ENCODE measurements around the gene PRICKLE2. TPM values are rescaled to one million over a fixed set of nuclear protein-coding genes. Genes with fewer than 3 reads are reported as not detected.

The PRICKLE2 gene
- total RNA-seq, 1 experiment from 2014 or later, result 3.2 TPM

- H3K27me3 ChIP-seq (ENCODE audit: insufficient read depth, low read length), result no peaks in the 10 kb centered on the region
- H2BK15ac ChIP-seq (ENCODE audit: low read depth, low read length), result no peak overlapping the region
- H4K20me1 ChIP-seq (ENCODE audit: control insufficient read depth, insufficient read depth, insufficient read length), result no peaks in the 10 kb centered on the region
- no peak overlapping the region for H2AFZ ChIP-seq (ENCODE audit: low read length)
- Mint-ChIP-seq H3K4me1 (peaks cover 11 to 14% of the 10 kb centered on the region in 2 experiments), H3K27me3 (ENCODE audit: low read depth) (no peaks in the 10 kb centered on the region), H3K9me3 (no peaks in the 10 kb centered on the region), H3K27ac (no peak overlapping the region; a peak in 1 of 7 replicates), H3K36me3 (ENCODE audit: insufficient read depth in 1 of 3, low read depth in 3 of 3) (peaks cover 5 to 8% (median 6%) of the 10 kb centered on the region in 3 experiments), H3K4me3 (no peak overlapping the region)
- H3K27ac ChIP-seq (ENCODE audit: insufficient read length, low read depth, low read length), result no peak overlapping the region
- H3K56ac ChIP-seq (ENCODE audit: insufficient read length, low read depth, low read length), result no peak overlapping the region
- H4K5ac ChIP-seq (ENCODE audit: insufficient read length, low read depth, low read length), result no peak overlapping the region
- no peak overlapping the region for H2BK20ac ChIP-seq (ENCODE audit: low read depth, low read length, poor library complexity, severe bottlenecking)
- no peaks in the 10 kb centered on the region for H3K79me1 ChIP-seq (ENCODE audit: insufficient read depth, low read depth, low read length, poor library complexity, severe bottlenecking)
- H3K23ac ChIP-seq (ENCODE audit: insufficient read length, low read depth, low read length), result no peak overlapping the region
- H3K79me2 ChIP-seq (ENCODE audit: insufficient read depth, low read length), result no peaks in the 10 kb centered on the region
- H3K4ac ChIP-seq (ENCODE audit: low read depth, low read length), result no peak overlapping the region
- no peak overlapping the region for H2BK5ac ChIP-seq (ENCODE audit: insufficient read length, low read length)
- no peak overlapping the region for H2BK120ac ChIP-seq (ENCODE audit: low read depth, low read length, poor library complexity, severe bottlenecking)
- no peak overlapping the region for H4K91ac ChIP-seq (ENCODE audit: insufficient read length, low read depth, low read length)
- H3K9me3 ChIP-seq (ENCODE audit: control insufficient read depth, low read depth, low read length), result no peaks in the 10 kb centered on the region
- H3K4me1 ChIP-seq (ENCODE audit: insufficient read depth, low read length), result no peaks in the 10 kb centered on the region; the same call in 1 of the 2 replicates
- no peak overlapping the region for H2BK12ac ChIP-seq (ENCODE audit: insufficient read length, low read depth, low read length)
- H3K23me2 ChIP-seq (ENCODE audit: insufficient read length, low read depth, low read length, poor library complexity, severe bottlenecking), result no peaks in the 10 kb centered on the region
- DNase-seq, result no peak
- TF ChIP-seq, protein P1, sequence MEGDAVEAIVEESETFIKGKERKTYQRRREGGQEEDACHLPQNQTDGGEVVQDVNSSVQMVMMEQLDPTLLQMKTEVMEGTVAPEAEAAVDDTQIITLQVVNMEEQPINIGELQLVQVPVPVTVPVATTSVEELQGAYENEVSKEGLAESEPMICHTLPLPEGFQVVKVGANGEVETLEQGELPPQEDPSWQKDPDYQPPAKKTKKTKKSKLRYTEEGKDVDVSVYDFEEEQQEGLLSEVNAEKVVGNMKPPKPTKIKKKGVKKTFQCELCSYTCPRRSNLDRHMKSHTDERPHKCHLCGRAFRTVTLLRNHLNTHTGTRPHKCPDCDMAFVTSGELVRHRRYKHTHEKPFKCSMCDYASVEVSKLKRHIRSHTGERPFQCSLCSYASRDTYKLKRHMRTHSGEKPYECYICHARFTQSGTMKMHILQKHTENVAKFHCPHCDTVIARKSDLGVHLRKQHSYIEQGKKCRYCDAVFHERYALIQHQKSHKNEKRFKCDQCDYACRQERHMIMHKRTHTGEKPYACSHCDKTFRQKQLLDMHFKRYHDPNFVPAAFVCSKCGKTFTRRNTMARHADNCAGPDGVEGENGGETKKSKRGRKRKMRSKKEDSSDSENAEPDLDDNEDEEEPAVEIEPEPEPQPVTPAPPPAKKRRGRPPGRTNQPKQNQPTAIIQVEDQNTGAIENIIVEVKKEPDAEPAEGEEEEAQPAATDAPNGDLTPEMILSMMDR (conservative IDR thresholded peaks at IDR 0.05), result no peak
- H3T11ph ChIP-seq (ENCODE audit: low read length), result no peak overlapping the region
- no peak overlapping the region for H3K4me2 ChIP-seq (ENCODE audit: insufficient read depth, insufficient read length, low read length)
- H3K18ac ChIP-seq (ENCODE audit: insufficient read length, low read depth, low read length), result no peak overlapping the region
- H3K14ac ChIP-seq (ENCODE audit: insufficient read depth, low read length), result no peak overlapping the region
- no CpG with 5 or more reads among the region's 2 CpGs for WGBS (ENCODE audit: extremely low coverage, insufficient read length, low lambda C conversion rate)
- H2AK5ac ChIP-seq (ENCODE audit: insufficient read length, low read length), result no peak overlapping the region
- no peak overlapping the region for H4K8ac ChIP-seq (replicated peaks; ENCODE audit: insufficient read length, low read depth, low read length)
- no peak overlapping the region for H3K9ac ChIP-seq (ENCODE audit: extremely low read depth, insufficient read length, low read length)
Measured at GRCh38 chr3:64203216-64203615, 22.1 kb downstream of the PRICKLE2 start.
